Heart left ventricle (tissue), 16 donors: Measurements from ENCODE around the gene DYNLT5. TPM values are rescaled to one million over a fixed set of nuclear protein-coding genes. Genes with fewer than 3 reads are reported as not detected.

ENCODE experiments used
- ATAC-seq, 4 donors: fragments of 200-7000 bp; cut with Tn5 transposase; one replicate each; pipeline ENCODE4 v1.9.1; 2020 to 2022; ENCODE audit warnings: moderate library complexity in 4 of 4, mild to moderate bottlenecking in 3 of 4, moderate number of reproducible peaks in 1 of 4
- DNase-seq, 5 donors: peaks; one replicate each; pipeline ENCODE4 v3.0.0-alpha.2; 2020
- H3K27ac ChIP-seq, 12 donors: fragments of 200-600 bp; sonication (generic) in 4 of 12; one replicate each; pipeline versions ENCODE4 v1.5.0 to v1.8.0; 2016 to 2022; ENCODE audit warnings: mild to moderate bottlenecking in 2 of 12
- H3K27me3 ChIP-seq, 9 donors: fragments of 200-600 bp; sonication (generic) in 2 of 9; one replicate each; pipeline versions ENCODE4 v1.5.1 to v1.8.0; 2016 to 2022; ENCODE audit warnings: mild to moderate bottlenecking in 3 of 9
- H3K36me3 ChIP-seq, 9 donors: fragments of 200-600 bp; sonication (generic) in 2 of 9; one replicate each; pipeline versions ENCODE4 v1.5.0 to v1.8.0; 2018 to 2022; ENCODE audit warnings: mild to moderate bottlenecking in 2 of 9
- H3K4me1 ChIP-seq, 12 donors: fragments of 200-600 bp; sonication (generic) in 4 of 12; one replicate each; pipeline versions ENCODE4 v1.5.0 to v1.8.0; 2016 to 2022; ENCODE audit warnings: mild to moderate bottlenecking in 3 of 12
- H3K4me3 ChIP-seq, 12 donors: fragments of 200-600 bp; sonication (generic) in 4 of 12; one replicate each; pipeline versions ENCODE4 v1.5.0 to v1.8.0; 2017 to 2022; ENCODE audit warnings: mild to moderate bottlenecking in 9 of 12, moderate library complexity in 4 of 12
- H3K9me3 ChIP-seq, 12 donors: fragments of 200-600 bp; sonication (generic) in 4 of 12; one replicate each; pipeline versions ENCODE4 v1.5.0 to v1.8.0; 2016 to 2022; ENCODE audit warnings: mild to moderate bottlenecking in 1 of 12
- CTCF ChIP-seq, 12 donors: fragments of 200-600 bp; sonication (generic) in 4 of 12; IDR thresholded peaks; one replicate each; pipeline versions ENCODE4 v1.5.0 to v1.8.0; 2018 to 2022; ENCODE audit warnings: antibody characterized with exemption in 12 of 12, mild to moderate bottlenecking in 5 of 12
- POLR2A ChIP-seq, 2 donors: fragments of 450-650 bp; IDR thresholded peaks; one replicate each; pipeline ENCODE4 v1.6.1; 2017; ENCODE audit warnings: antibody characterized with exemption in 2 of 2, mild to moderate bottlenecking in 2 of 2, moderate library complexity in 2 of 2
- WGBS, 4 donors: extraction: QIAGEN DNeasy Blood & Tissue Kit in 2 of 4; methylation state at CpG; one replicate each; pipeline versions ENCODE4 v1.1.5 to v1.1.7; 2013 to 2018; 5-methylcytosine and 5-hydroxymethylcytosine counted together
- intact Hi-C, 10 donors: fragments of 100-400 bp; cut with DNase I; formaldehyde crosslinking; loops; one replicate each; pipeline versions ENCODE4 v1.11.1 to v1.14.2; 2022
- polyA plus RNA-seq, 2 donors: library from polyadenylated mRNA; stranded (reverse); fragments of 200-250 nt; gene quantifications; one replicate each; pipeline ENCODE4 v1.2.3, GENCODE V29; 2013
- total RNA-seq, 9 donors: library from RNA; depleted of rRNA in 2 of 9; stranded (reverse); fragments of >200 nt in 2 of 9; fragmentation: NEBNext Ultra II Directional in 3 of 9; extraction: Animal tissue kit (Norgen Biotek cat#: 25700) in 3 of 9; gene quantifications; one replicate each; pipeline versions ENCODE4 v1.1.0 to v1.2.4, GENCODE V29; 2016 to 2023
- donor health status: ischemic (EF 13 %, LVEDD 7.1; RV severe dilation, severe dysfunction).
- donor health status: healthy with polysubstance abuse.
- donor health status: DM: no; HTN: yes; CAD: no.
- donor health status: DM: no; HTN: no; CAD: no.
- donor health status: ischemic (EF 25% LVEDD 6.9; RV normal size, moderate dysfunction).
- donor health status: ischemic (EF 25% LVEDD 5.7; RV mildly dilated, moderate dysfunction).
- donor health status: healthy.
- donor health status: DM: yes; HTN: yes; CAD: no.
- donor health status: ischemic (EF 35%, LVEDD 5.7; RV mildly dilated, moderate dysfunction).
- donor health status: nonischemic (EF 11% LVEDD 7.7; RV severe dilation, severe dysfunction).
- donor health status: DM: yes; HTN: yes; CAD: no.
- donor health status: PGD.
- donor health status: ischemic (EF 29% LVEDD 5.4; RV normal size, mild dysfunction).
- donor health status: nonischemic (EF 23%, LVEDD 6.1; RV moderate dilation, normal function).

Gene DYNLT5
- total and polyA plus RNA-seq, 11 donors: 0.48 to 7.3 (median 1.8) TPM

GRCh38 chr1:66729119-66729518 is 23.1 kb upstream of the DYNLT5 start:
- H3K36me3 ChIP-seq: peaks cover 0 to 15% (median 0%) of the 10 kb centered on the region in 9 donors
- H3K9me3 ChIP-seq: no peaks in the 10 kb centered on the region
- WGBS, 4 donors: 53 to 70% (median 57%) methylated on average over 6 of the region's 6 CpGs
- no peaks in the 10 kb centered on the region for H3K27me3 ChIP-seq
- TF ChIP-seq CTCF (IDR thresholded peaks at IDR 0.05) (no peak), POLR2A (IDR thresholded peaks at IDR 0.05) (no peak)
- peak overlapping the region in 6 of 12 donors; percentile 9 to 26 (median 14) for H3K27ac ChIP-seq
- H3K4me1 ChIP-seq: peaks cover 0 to 33% (median 2%) of the 10 kb centered on the region in 12 donors
- ATAC-seq (peak in 1 of 4 donors; percentile 27), DNase-seq (no peak)
- H3K4me3 ChIP-seq: no peak overlapping the region
- intact Hi-C loops: loop anchor here in 9 of 10 donors (1.0 to 10.0 kb wide), 8 partner anchors 23 to 477 kb away; partner anchors contain the start of genes DYNLT5 (in 1 of the 9) and SGIP1 (in 1 of the 9)

- intact Hi-C loops: loop anchor here in 9 of 10 donors (1.0 to 10.0 kb wide), 8 partner anchors 23 to 477 kb away; partner anchors contain the start of genes DYNLT5 (in 1 of the 9) and SGIP1 (in 1 of the 9)
These were observed 22.7 kb upstream of the DYNLT5 start for GRCh38 chr1:66729523-66729922.

GRCh38 chr1:66730462-66730861 is 21.8 kb upstream of the DYNLT5 start:
- Histone ChIP-seq H3K9me3 (no peaks in the 10 kb centered on the region), H3K36me3 (peaks cover 0 to 16% (median 0%) of the 10 kb centered on the region in 9 donors), H3K27ac (no peak overlapping the region), H3K4me1 (peaks cover 0 to 33% (median 2%) of the 10 kb centered on the region in 12 donors), H3K27me3 (no peaks in the 10 kb centered on the region), H3K4me3 (no peak overlapping the region)
- no peak for ATAC-seq
- 77 to 83% (median 81%) methylated on average over 2 of the region's 2 CpGs for WGBS, 4 donors
- DNase-seq: no peak
- TF ChIP-seq CTCF (IDR thresholded peaks at IDR 0.05): no peak
- no peak for TF ChIP-seq POLR2A (IDR thresholded peaks at IDR 0.05)
- intact Hi-C loops: loop anchor here in 2 of 10 donors (5.0 to 10.0 kb wide), 2 partner anchors 266 to 478 kb away; no protein-coding TSS in a partner anchor

More at GRCh38 chr1:66729523-66729922, 22.7 kb upstream of the DYNLT5 start:
- no peak for DNase-seq
- TF ChIP-seq POLR2A (IDR thresholded peaks at IDR 0.05): no peak
- TF ChIP-seq CTCF (IDR thresholded peaks at IDR 0.05): no peak
- no peaks in the 10 kb centered on the region for H3K27me3 ChIP-seq
- peaks cover 0 to 16% (median 0%) of the 10 kb centered on the region in 9 donors for H3K36me3 ChIP-seq
- peak in 1 of 4 donors; percentile 54 for ATAC-seq
- no peaks in the 10 kb centered on the region for H3K9me3 ChIP-seq
- peak overlapping the region in 5 of 12 donors; percentile 9 to 26 (median 12) for H3K27ac ChIP-seq
- no peak overlapping the region for H3K4me3 ChIP-seq
- peaks cover 0 to 33% (median 2%) of the 10 kb centered on the region in 12 donors for H3K4me1 ChIP-seq
- 48 to 56% (median 54%) methylated on average over 3 of the region's 3 CpGs for WGBS, 4 donors

GRCh38 chr1:66731170-66731865 is 20.9 kb upstream of the DYNLT5 start:
- no peak overlapping the region for H3K27ac ChIP-seq
- H3K4me3 ChIP-seq: no peak overlapping the region
- ATAC-seq (no peak), DNase-seq (no peak)
- intact Hi-C loops: loop anchor here in 2 of 10 donors (5.0 to 10.0 kb wide), 2 partner anchors 267 to 479 kb away; no protein-coding TSS in a partner anchor
- H3K9me3 ChIP-seq: no peaks in the 10 kb centered on the region
- H3K27me3 ChIP-seq: no peaks in the 10 kb centered on the region
- TF ChIP-seq POLR2A (IDR thresholded peaks at IDR 0.05): no peak
- no peak for TF ChIP-seq CTCF (IDR thresholded peaks at IDR 0.05)
- H3K4me1 ChIP-seq: peaks cover 0 to 26% (median 0%) of the 10 kb centered on the region in 12 donors
- H3K36me3 ChIP-seq: peaks cover 0 to 16% (median 0%) of the 10 kb centered on the region in 9 donors
- WGBS, 4 donors: 89 to 92% (median 92%) methylated on average over 4 of the region's 4 CpGs
